Measurements from ENCODE around the gene UQCRC1.
A peak's percentile ranks its signal among the peaks of the same experiment; 100 is the strongest.

The UQCRC1 gene

GRCh38 chr3:48609088-48610005, at the start of gene UQCRC1:
Gene UQCRC1, minus strand, starts transcription at chr3:48609646. Its CDS starts 26 bp downstream, at chr3:48609620.
- DNase-seq: peak; percentile 96

GRCh38 chr3:48656841-48657281, 47.4 kb upstream of the UQCRC1 start:
- peak; percentile 54 for DNase-seq

GRCh38 chr3:48656061-48656840, 46.8 kb upstream of the UQCRC1 start:
- DNase-seq: peak; percentile 88

- DNase-seq: peak; percentile 53
Observed at GRCh38 chr3:48655606-48656005, 46.2 kb upstream of the UQCRC1 start.

GRCh38 chr3:48655063-48655462, 45.6 kb upstream of the UQCRC1 start:
- no peak for DNase-seq

- no peak for DNase-seq
Observed at GRCh38 chr3:48652923-48653715, 43.7 kb upstream of the UQCRC1 start.

- no peak for DNase-seq
Observed at GRCh38 chr3:48651771-48652170, 42.3 kb upstream of the UQCRC1 start.

GRCh38 chr3:48650723-48651122, 41.3 kb upstream of the UQCRC1 start:
- DNase-seq: no peak

GRCh38 chr3:48648188-48648850, 38.9 kb upstream of the UQCRC1 start:
- DNase-seq: no peak

GRCh38 chr3:48647714-48648113, 38.3 kb upstream of the UQCRC1 start:
- no peak for DNase-seq

GRCh38 chr3:48644898-48645760, 35.7 kb upstream of the UQCRC1 start:
- no peak for DNase-seq

GRCh38 chr3:48642605-48643004, 33.2 kb upstream of the UQCRC1 start:
- no peak for DNase-seq

GRCh38 chr3:48641396-48641795, 31.9 kb upstream of the UQCRC1 start:
- no peak for DNase-seq

GRCh38 chr3:48639944-48640606, 30.6 kb upstream of the UQCRC1 start:
- DNase-seq: no peak

- no peak for DNase-seq
Observed at GRCh38 chr3:48637305-48637704, 27.9 kb upstream of the UQCRC1 start.

GRCh38 chr3:48636149-48636655, 26.8 kb upstream of the UQCRC1 start:
- no peak for DNase-seq

GRCh38 chr3:48635222-48636021, 26.0 kb upstream of the UQCRC1 start, which contains the start of gene SLC26A6:
Gene SLC26A6, minus strand, starts transcription at chr3:48635461. Its CDS starts 68 bp downstream, at chr3:48635393.
- peak; percentile 98 for DNase-seq

- DNase-seq: peak; percentile 66
Observed at GRCh38 chr3:48634661-48635221, 25.3 kb upstream of the UQCRC1 start.

- DNase-seq: no peak
Observed at GRCh38 chr3:48633743-48634142, 24.3 kb upstream of the UQCRC1 start.
